NB4 (cell line): ENCODE results near the gene SUPT7L.

Source experiments
- DNase-seq: peaks from one replicate; pipeline ENCODE4 v3.0.0; 2010; ENCODE audit warnings: low read depth
- H3K4me3 ChIP-seq: one replicate; pipeline ENCODE4 v1.5.1; 2011; ENCODE audit warnings: mild to moderate bottlenecking, low read depth, low read length, moderate library complexity
- MYC ChIP-seq: IDR thresholded peaks from 2 replicates; pipeline ENCODE4 v1.6.1; 2011; ENCODE audit warnings: low read depth, low read length
- POLR2A ChIP-seq: IDR thresholded peaks from 2 replicates; pipeline ENCODE4 v1.6.1; 2011; ENCODE audit warnings: mild to moderate bottlenecking; ENCODE audit not compliant: insufficient read length; ENCODE audit errors: extremely low read depth
- TF ChIP-seq, protein P1 (sequence below): IDR thresholded peaks from 2 replicates; pipeline ENCODE4 v1.6.1; 2011; ENCODE audit warnings: low read depth, low read length
- TF ChIP-seq, protein P2 (sequence below): IDR thresholded peaks from one replicate; pipeline ENCODE4 v1.5.1; 2012; ENCODE audit warnings: low read depth, low read length

Gene SUPT7L

DNA sequence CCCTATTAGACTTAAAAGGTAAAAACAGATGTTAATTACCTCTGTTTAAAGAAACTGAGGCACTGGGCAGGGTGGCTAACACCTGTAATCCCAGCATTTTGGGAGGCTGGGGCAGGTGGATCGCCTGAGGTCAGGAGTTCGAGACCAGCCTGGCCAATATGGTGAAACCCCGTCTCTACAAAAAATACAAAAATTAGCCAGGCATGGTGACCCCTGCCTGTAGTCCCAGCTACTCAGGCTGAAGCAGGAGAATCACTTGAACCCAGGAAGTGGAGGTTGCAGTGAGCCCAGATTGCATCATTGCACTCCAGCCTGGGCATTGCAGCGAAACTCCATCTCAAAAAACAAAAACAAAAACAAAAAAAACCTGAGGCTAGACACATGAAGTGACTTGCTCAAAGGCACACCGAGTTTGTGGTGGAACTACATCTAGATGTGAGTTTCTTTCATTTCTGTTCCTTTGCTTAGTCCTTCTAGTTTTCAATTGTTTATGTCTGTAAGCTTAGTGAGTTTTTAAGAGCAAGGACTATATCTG is 41.0 kb upstream of the SUPT7L start:
- H3K4me3 ChIP-seq: no peak overlapping the region
- TF ChIP-seq, protein P1, sequence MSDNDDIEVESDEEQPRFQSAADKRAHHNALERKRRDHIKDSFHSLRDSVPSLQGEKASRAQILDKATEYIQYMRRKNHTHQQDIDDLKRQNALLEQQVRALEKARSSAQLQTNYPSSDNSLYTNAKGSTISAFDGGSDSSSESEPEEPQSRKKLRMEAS: no peak
- no peak for TF ChIP-seq MYC
- no peak for TF ChIP-seq POLR2A
- no peak for DNase-seq

DNA sequence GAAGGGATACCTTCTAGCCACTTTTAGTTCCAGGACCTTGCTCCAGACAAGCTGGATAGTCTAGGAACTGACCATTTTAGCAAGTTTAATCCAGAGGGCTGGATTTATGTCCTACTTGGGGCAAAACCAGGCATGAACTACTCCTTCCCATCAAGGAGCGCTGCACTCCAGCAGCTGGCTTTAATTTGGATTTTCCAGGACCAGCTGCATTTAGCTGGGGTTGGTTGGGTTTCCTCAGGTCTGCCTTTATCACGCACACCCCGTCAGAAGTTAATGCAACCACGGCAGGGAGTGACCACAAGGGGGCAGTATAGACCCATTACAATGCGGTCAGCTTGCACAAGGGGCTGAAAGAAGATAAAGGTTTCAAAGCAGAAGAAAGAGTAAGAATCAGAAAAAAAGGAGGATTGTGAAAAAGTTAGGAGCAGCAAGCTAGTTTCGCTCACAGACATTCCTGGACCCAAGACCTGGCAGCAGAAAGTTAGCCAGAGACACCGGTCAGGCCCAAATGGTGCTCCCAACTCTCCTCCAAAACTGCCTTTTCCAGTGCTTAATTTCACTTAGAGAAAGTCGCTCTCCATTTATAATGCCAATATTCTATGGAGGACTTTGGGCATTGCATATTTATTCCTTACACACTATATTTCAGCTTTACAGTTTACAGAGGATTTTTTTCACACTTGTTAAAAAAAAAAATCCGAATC is 40.4 kb upstream of the SUPT7L start:
- TF ChIP-seq, protein P1: peak; percentile 56
- TF ChIP-seq MYC: peak; percentile 63
- TF ChIP-seq, protein P2, sequence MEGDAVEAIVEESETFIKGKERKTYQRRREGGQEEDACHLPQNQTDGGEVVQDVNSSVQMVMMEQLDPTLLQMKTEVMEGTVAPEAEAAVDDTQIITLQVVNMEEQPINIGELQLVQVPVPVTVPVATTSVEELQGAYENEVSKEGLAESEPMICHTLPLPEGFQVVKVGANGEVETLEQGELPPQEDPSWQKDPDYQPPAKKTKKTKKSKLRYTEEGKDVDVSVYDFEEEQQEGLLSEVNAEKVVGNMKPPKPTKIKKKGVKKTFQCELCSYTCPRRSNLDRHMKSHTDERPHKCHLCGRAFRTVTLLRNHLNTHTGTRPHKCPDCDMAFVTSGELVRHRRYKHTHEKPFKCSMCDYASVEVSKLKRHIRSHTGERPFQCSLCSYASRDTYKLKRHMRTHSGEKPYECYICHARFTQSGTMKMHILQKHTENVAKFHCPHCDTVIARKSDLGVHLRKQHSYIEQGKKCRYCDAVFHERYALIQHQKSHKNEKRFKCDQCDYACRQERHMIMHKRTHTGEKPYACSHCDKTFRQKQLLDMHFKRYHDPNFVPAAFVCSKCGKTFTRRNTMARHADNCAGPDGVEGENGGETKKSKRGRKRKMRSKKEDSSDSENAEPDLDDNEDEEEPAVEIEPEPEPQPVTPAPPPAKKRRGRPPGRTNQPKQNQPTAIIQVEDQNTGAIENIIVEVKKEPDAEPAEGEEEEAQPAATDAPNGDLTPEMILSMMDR: peak; percentile 91
- TF ChIP-seq POLR2A: no peak
- peak; percentile 90 for DNase-seq
- no peak overlapping the region for H3K4me3 ChIP-seq

DNA sequence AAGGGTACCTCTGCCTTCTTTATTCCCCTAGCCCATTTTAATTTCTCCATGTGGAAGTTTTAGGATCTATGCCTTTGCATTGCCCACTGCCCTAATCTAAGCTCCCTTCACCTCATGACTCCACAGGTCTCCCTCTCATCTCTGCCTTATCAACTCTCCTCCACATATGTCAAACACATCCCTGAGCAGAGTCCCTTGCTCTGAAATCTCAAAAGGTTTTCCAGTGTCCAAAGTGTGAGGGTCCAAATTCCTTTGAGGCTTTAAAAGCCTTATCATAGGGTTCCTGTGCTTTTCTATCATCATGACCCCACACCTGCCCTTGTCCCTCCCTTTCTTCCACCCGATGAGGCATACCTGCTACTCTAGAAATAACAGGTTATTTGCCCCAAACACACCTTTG is 38.9 kb upstream of the SUPT7L start:
- H3K4me3 ChIP-seq: no peak overlapping the region

DNA sequence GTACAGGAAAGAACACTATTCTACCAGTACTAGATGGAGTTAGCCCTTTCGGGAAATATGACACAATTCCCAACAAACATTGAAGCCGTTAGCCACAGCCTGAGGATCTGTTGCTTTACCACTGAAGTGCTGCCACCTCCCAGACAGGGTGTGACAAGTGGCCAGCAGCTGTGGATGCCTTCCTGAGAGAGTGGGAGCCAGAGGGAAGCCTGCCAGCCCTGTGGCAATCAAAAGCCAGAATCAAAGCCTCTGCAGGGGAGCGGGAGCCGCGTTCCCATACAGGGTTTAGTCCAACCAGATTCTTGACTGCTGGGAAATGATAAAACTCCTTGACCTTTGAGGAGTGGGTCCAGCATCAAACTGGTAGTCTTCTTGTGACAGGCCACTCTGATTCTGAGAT is 38.3 kb upstream of the SUPT7L start:
- TF ChIP-seq, protein P2: no peak
- TF ChIP-seq MYC: no peak
- no peak for TF ChIP-seq POLR2A
- TF ChIP-seq, protein P1: no peak
- no peak for DNase-seq
- no peak overlapping the region for H3K4me3 ChIP-seq

More for the DNA sequence above, 38.9 kb upstream of the SUPT7L start:
- DNase-seq: no peak
- no peak for TF ChIP-seq POLR2A
- TF ChIP-seq, protein P1: no peak
- no peak for TF ChIP-seq MYC
- TF ChIP-seq, protein P2: no peak

DNA sequence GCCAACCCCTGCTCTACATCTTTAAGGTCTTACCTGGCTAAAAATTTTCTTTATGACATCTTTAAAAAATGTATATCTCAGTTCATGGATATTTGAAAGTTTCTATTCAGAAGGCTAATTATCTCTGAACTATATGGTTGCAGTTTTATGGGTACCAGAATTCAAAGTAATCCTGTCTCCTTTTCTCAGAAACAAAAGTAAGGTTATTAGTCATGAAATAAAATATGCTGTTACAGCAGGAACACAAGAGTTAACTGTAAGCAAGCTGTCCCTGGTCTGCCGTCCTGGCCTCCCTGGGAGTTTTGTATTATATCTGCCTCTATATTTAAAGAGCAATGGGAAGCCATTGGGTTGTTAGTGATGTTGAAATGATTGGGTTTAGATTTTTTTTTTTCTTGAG is 34.2 kb upstream of the SUPT7L start:
- DNase-seq: no peak
- TF ChIP-seq, protein P2: no peak
- TF ChIP-seq POLR2A (no peak), MYC (no peak)
- TF ChIP-seq, protein P1: no peak
- no peak overlapping the region for H3K4me3 ChIP-seq

DNA sequence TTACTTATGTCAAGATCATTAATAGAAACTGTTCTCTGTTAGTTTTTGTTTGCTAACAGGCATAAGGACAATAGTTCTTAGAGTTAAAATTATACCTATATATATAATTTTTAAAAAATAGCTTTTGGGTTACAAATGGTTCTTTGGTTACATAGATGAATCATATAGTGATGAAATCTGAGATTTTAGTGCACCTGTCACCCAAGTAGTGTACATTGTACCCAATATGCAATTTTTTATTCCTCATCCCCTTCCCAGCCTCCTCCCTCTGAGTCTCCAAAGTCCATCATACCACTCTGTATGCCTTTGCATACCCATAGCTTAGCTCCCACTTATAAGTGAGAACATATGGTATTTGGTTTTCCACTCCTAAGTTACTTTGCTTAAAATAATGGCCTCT is 26.6 kb upstream of the SUPT7L start:
- H3K4me3 ChIP-seq: no peak overlapping the region
- TF ChIP-seq, protein P1: no peak
- DNase-seq: no peak
